ENCODE measurements around the gene CDH26. TPM values are rescaled to one million over a fixed set of nuclear protein-coding genes. Genes with fewer than 3 reads are reported as not detected.

The CDH26 gene
- total and polyA plus RNA-seq, 10 of the 15 experiments (the other 5 are each of a cell fraction or from before 2014, with no cell fraction given) = 0.03 to 0.19 (median 0.08) TPM; not detected in 4

GRCh38 chr20:59936409-59936808 is 21.8 kb upstream of the CDH26 start:
- ChIA-PET RAD21 (ENCODE audit: unreplicated experiment) (interaction anchor here (0.8 to 1.4 kb wide), 2 partner anchors 9 kb away, joined by 3 read pairs; no protein-coding TSS in a partner anchor), CTCF (interaction anchor here (0.9 to 9.5 kb wide), 5 partner anchors 9 to 84 kb away, joined by 4 to 173 read pairs (median 5); no protein-coding TSS in a partner anchor), POLR2A (no interaction called here), SMC1A (ENCODE audit: uncharacterized antibody, unreplicated experiment) (interaction anchor here (1.2 to 1.4 kb wide), 3 partner anchors 10 to 215 kb away, joined by 3 to 6 read pairs (median 3); no protein-coding TSS in a partner anchor)
- WGBS (ENCODE audit: insufficient coverage, insufficient replicate concordance, low lambda C conversion rate, missing lambda C conversion rate) = 82% methylated on average over 4 of the region's 4 CpGs
- H3K27me3 ChIP-seq (replicated peaks in 1 of 2; ENCODE audit: control insufficient read depth in 2 of 2, insufficient read depth in 2 of 2, low read length in 1 of 2) = no peaks in the 10 kb centered on the region
- FAIRE-seq (no peak), DNase-seq (ENCODE audit: low read depth, low spot score) (no peak), ATAC-seq (no peak)
- no peaks in the 10 kb centered on the region for H3K9me3 ChIP-seq (replicated peaks; ENCODE audit: control insufficient read depth, insufficient read depth, low read length)
- H3K4me2 ChIP-seq (ENCODE audit: control insufficient read depth, insufficient read depth) = no peak overlapping the region
- H3K79me2 ChIP-seq (ENCODE audit: control insufficient read depth, insufficient read depth, low read length) = peaks cover 11% of the 10 kb centered on the region
- no peaks in the 10 kb centered on the region for H3K36me3 ChIP-seq (ENCODE audit: control insufficient read depth in 2 of 2, insufficient read depth in 2 of 2, low read length in 1 of 2)
- in situ Hi-C loops (cut with MboI) (no loop called here), intact Hi-C loops (cut with micrococcal nuclease; ENCODE audit: unreplicated experiment) (no loop called here)
- H3K4me3 ChIP-seq = no peak overlapping the region
- no TSS peak for BruUV-seq (replicated peaks)
- no peaks in the 10 kb centered on the region for H4K20me1 ChIP-seq (ENCODE audit: control insufficient read depth, insufficient read depth)
- H2AFZ ChIP-seq (ENCODE audit: control insufficient read depth, low read depth, low read length) = no peak overlapping the region
- H3K4me1 ChIP-seq (ENCODE audit: control insufficient read depth, insufficient read depth, low read length) = peaks cover 10% of the 10 kb centered on the region
- no peak for TF ChIP-seq JUND (IDR thresholded peaks at IDR 0.05; ENCODE audit: low read depth, low read length)
- no peak for TF ChIP-seq ATF3 (IDR thresholded peaks at IDR 0.05; ENCODE audit: borderline replicate concordance, extremely low read depth, low read depth, low read length)
- no peak for TF ChIP-seq TAF1 (IDR thresholded peaks at IDR 0.05; ENCODE audit: borderline replicate concordance, low read depth, low read length)
- no peak for TF ChIP-seq ZBTB4 (CRISPR knock-in tag; IDR thresholded peaks at IDR 0.05)
- TF ChIP-seq MXI1 (IDR thresholded peaks at IDR 0.05; ENCODE audit: low read depth, low read length) = no peak
- no peak for TF ChIP-seq NR2C1 (IDR thresholded peaks at IDR 0.05)
- H3K27ac ChIP-seq (ENCODE audit: control insufficient read depth, insufficient read depth) = no peak overlapping the region
- no peak overlapping the region for H3K9ac ChIP-seq (ENCODE audit: control insufficient read depth, insufficient read depth, low read length)
